CMK (cell line): ENCODE results near the gene REN.

ENCODE experiments used
- DNase-seq: peaks from one replicate; pipeline ENCODE4 v3.0.0-alpha.2; 2010; ENCODE audit warnings: low read depth

REN gene

GRCh38 chr1:204107892-204108291 is 58.2 kb downstream of the REN start:
- no peak for DNase-seq

- DNase-seq: no peak
These were observed 59.3 kb downstream of the REN start for GRCh38 chr1:204106825-204107224.

GRCh38 chr1:204105131-204105515 is 61.0 kb downstream of the REN start:
- peak; percentile 21 for DNase-seq
